Cardiac muscle cell (in vitro differentiated cells and primary cell): ENCODE data around the gene POMT1. TPM values are rescaled to one million over a fixed set of nuclear protein-coding genes. Genes with fewer than 3 reads are reported as not detected.

Experiments
- DNase-seq, 2 donors: peaks; one replicate each; pipeline versions ENCODE4 v3.0.0 to v3.0.0-alpha.2; 2010 to 2017; ENCODE audit warnings: low read depth in 1 of 2, low spot score in 1 of 2
- H3K27ac ChIP-seq: fragments of 200-600 bp; sonication (generic); 2 replicates; pipeline ENCODE4 v1.5.1; 2016
- H3K27me3 ChIP-seq: fragments of 200-600 bp; sonication (generic); 2 replicates; pipeline ENCODE4 v1.6.0; 2016; ENCODE audit warnings: control low read depth
- H3K36me3 ChIP-seq: fragments of 200-600 bp; sonication (generic); 2 replicates; pipeline ENCODE4 v1.5.1; 2016; ENCODE audit warnings: control low read depth
- H3K4me1 ChIP-seq: fragments of 200-600 bp; sonication (generic); 2 replicates; pipeline ENCODE4 v1.8.1; 2017; ENCODE audit warnings: low read depth, mild to moderate bottlenecking, mixed run types
- H3K4me3 ChIP-seq: fragments of 200-600 bp; sonication (generic); 2 replicates; pipeline ENCODE4 v1.5.1; 2016; ENCODE audit warnings: mild to moderate bottlenecking
- H3K9me3 ChIP-seq: fragments of 200-600 bp; sonication (generic); 2 replicates; pipeline ENCODE4 v1.5.1; 2017; ENCODE audit warnings: low read depth, mild to moderate bottlenecking, control low read depth
- CTCF ChIP-seq: IDR thresholded peaks from 2 replicates; pipeline ENCODE4 v1.5.1; 2012; ENCODE audit warnings: low read depth, mild to moderate bottlenecking, low read length
- polyA plus RNA-seq: library from polyadenylated mRNA; unstranded; fragments of >200 nt; fragmentation: Nextera tagmentation; extraction: Ambion mirVana; gene quantifications from 2 replicates; pipeline ENCODE4 v1.2.1, GENCODE V29; 2016
- total RNA-seq: library from RNA; depleted of rRNA; stranded (reverse); fragments of >200 nt; gene quantifications from 2 replicates; pipeline ENCODE4 v1.2.3, GENCODE V29; 2016

The POMT1 gene
- total and polyA plus RNA-seq, 2 experiments from 2014 or later, result 37.4 to 55.0 TPM

- no peak for TF ChIP-seq CTCF
- no peaks in the 10 kb centered on the region for H3K9me3 ChIP-seq
- H3K36me3 ChIP-seq, result peaks cover 52% of the 10 kb centered on the region
- H3K4me1 ChIP-seq, result peaks cover 8% of the 10 kb centered on the region
- no peak for DNase-seq
- H3K4me3 ChIP-seq, result no peak overlapping the region
- no peaks in the 10 kb centered on the region for H3K27me3 ChIP-seq
- peak overlapping the region; percentile 82 for H3K27ac ChIP-seq
These were observed 15.8 kb downstream of the POMT1 start for GRCh38 chr9:131518553-131518952.

- H3K27ac ChIP-seq, result no peak overlapping the region
- no peaks in the 10 kb centered on the region for H3K9me3 ChIP-seq
- H3K27me3 ChIP-seq, result no peaks in the 10 kb centered on the region
- DNase-seq, result no peak
- no peak for TF ChIP-seq CTCF
- H3K36me3 ChIP-seq, result peaks cover 51% of the 10 kb centered on the region
- no peak overlapping the region for H3K4me3 ChIP-seq
- H3K4me1 ChIP-seq, result peaks cover 8% of the 10 kb centered on the region
These were observed 17.8 kb downstream of the POMT1 start for GRCh38 chr9:131520503-131520902.

GRCh38 chr9:131521203-131521602, 18.5 kb downstream of the POMT1 start:
- peaks cover 53% of the 10 kb centered on the region for H3K36me3 ChIP-seq
- H3K9me3 ChIP-seq, result no peaks in the 10 kb centered on the region
- TF ChIP-seq CTCF, result no peak
- H3K27me3 ChIP-seq, result no peaks in the 10 kb centered on the region
- no peak overlapping the region for H3K4me3 ChIP-seq
- H3K4me1 ChIP-seq, result peaks cover 8% of the 10 kb centered on the region
- DNase-seq, result no peak
- no peak overlapping the region for H3K27ac ChIP-seq

- no peak for DNase-seq
- Histone ChIP-seq H3K9me3 (no peaks in the 10 kb centered on the region), H3K4me1 (peaks cover 8% of the 10 kb centered on the region), H3K27me3 (no peaks in the 10 kb centered on the region), H3K4me3 (no peak overlapping the region), H3K36me3 (peaks cover 47% of the 10 kb centered on the region), H3K27ac (no peak overlapping the region)
- no peak for TF ChIP-seq CTCF
These were observed 19.1 kb downstream of the POMT1 start for GRCh38 chr9:131521822-131522221.

- no peak overlapping the region for H3K4me3 ChIP-seq
- no peak for TF ChIP-seq CTCF
- peaks cover 47% of the 10 kb centered on the region for H3K36me3 ChIP-seq
- no peaks in the 10 kb centered on the region for H3K9me3 ChIP-seq
- no peaks in the 10 kb centered on the region for H3K27me3 ChIP-seq
- H3K27ac ChIP-seq, result no peak overlapping the region
- H3K4me1 ChIP-seq, result peaks cover 8% of the 10 kb centered on the region
- no peak for DNase-seq
These were observed 19.8 kb downstream of the POMT1 start for GRCh38 chr9:131522257-131523085.

- no peak overlapping the region for H3K4me3 ChIP-seq
- no peak for DNase-seq
- no peaks in the 10 kb centered on the region for H3K9me3 ChIP-seq
- peaks cover 46% of the 10 kb centered on the region for H3K36me3 ChIP-seq
- H3K4me1 ChIP-seq, result peaks cover 2% of the 10 kb centered on the region
- TF ChIP-seq CTCF, result no peak
- H3K27ac ChIP-seq, result no peak overlapping the region
- no peaks in the 10 kb centered on the region for H3K27me3 ChIP-seq
These were observed 20.3 kb downstream of the POMT1 start for GRCh38 chr9:131523086-131523388.
